Endothelial cell of umbilical vein (primary cell): Measurements from ENCODE around the gene SUGP2.
A peak's percentile ranks its signal among the peaks of the same experiment; 100 is the strongest.

ENCODE experiments used
- GATA2 ChIP-seq: IDR thresholded peaks from 2 replicates; pipeline ENCODE4 v1.7.0; 2011; ENCODE audit warnings: low read depth, mild to moderate bottlenecking, moderate library complexity, mixed read lengths, low read length; ENCODE audit not compliant: insufficient read length, insufficient read depth
- JUN ChIP-seq: IDR thresholded peaks from 2 replicates; pipeline ENCODE4 v1.6.1; 2011; ENCODE audit warnings: borderline replicate concordance, low read depth; ENCODE audit not compliant: insufficient read length, insufficient read depth
- POLR2A ChIP-seq: IDR thresholded peaks from 2 replicates; pipeline ENCODE4 v1.6.1; 2012; ENCODE audit warnings: low read depth, mild to moderate bottlenecking, control low read depth, low read length
- POLR2AphosphoS5 ChIP-seq: IDR thresholded peaks from 2 replicates; pipeline ENCODE4 v1.6.1; 2012; ENCODE audit warnings: low read depth, mild to moderate bottlenecking, control low read depth, low read length, moderate library complexity; ENCODE audit not compliant: insufficient read depth
- TF ChIP-seq, protein P1 (sequence below), 2 donors: IDR thresholded peaks; 1 replicate in 1 of 2; 2 replicates in 1 of 2; pipeline ENCODE4 v1.5.1; 2011; ENCODE audit warnings: low read length in 2 of 2, mild to moderate bottlenecking in 2 of 2, moderate library complexity in 2 of 2, control low read depth in 1 of 2, inconsistent platforms in 1 of 2, low read depth in 1 of 2; ENCODE audit not compliant: insufficient read depth in 1 of 2; ENCODE audit errors: extremely low read depth in 1 of 2
- TF ChIP-seq, protein P2 (sequence below): IDR thresholded peaks from 2 replicates; pipeline ENCODE4 v1.6.1; 2011; ENCODE audit not compliant: insufficient read depth, insufficient read length

DNA sequence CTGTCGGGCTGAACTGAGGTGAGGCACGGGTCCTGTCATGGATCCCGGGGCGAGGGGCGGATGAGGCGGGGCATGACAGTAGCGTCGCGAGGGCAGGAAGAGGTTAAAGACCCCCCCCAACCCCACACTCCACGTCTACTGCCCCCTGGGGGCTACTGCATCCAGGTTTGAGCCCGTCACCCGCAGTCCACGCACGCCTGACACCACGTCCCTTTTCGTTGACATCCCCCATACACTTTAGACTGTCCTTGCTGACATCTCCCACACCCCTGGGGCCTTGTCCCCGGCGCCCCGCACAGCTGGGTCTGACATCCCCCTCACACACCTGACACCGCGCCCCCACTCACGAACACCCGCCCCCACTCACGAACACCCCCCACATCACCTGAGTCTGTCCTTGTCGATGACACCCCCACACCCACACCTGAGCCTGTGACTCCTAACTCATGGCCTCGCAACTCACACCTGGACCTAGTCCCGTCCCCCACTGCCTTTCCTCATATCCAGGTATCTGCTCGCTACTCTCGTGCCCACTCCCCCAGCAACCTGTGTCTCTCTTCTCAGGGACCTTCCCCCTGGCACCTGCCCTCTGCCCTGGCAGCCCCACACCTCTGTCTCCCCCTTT, 30.9 kb upstream of the SUGP2 start:
- TF ChIP-seq, protein P1, sequence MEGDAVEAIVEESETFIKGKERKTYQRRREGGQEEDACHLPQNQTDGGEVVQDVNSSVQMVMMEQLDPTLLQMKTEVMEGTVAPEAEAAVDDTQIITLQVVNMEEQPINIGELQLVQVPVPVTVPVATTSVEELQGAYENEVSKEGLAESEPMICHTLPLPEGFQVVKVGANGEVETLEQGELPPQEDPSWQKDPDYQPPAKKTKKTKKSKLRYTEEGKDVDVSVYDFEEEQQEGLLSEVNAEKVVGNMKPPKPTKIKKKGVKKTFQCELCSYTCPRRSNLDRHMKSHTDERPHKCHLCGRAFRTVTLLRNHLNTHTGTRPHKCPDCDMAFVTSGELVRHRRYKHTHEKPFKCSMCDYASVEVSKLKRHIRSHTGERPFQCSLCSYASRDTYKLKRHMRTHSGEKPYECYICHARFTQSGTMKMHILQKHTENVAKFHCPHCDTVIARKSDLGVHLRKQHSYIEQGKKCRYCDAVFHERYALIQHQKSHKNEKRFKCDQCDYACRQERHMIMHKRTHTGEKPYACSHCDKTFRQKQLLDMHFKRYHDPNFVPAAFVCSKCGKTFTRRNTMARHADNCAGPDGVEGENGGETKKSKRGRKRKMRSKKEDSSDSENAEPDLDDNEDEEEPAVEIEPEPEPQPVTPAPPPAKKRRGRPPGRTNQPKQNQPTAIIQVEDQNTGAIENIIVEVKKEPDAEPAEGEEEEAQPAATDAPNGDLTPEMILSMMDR (IDR thresholded peaks at IDR 0.05; ENCODE audit: extremely low read depth in 1 of 2, insufficient read depth in 1 of 2, low read depth in 1 of 2, low read length in 2 of 2) = peak in 1 of 2 donors; percentile 53
- TF ChIP-seq JUN (no peak), GATA2 (no peak), POLR2AphosphoS5 (no peak), POLR2A (no peak)
- TF ChIP-seq, protein P2, sequence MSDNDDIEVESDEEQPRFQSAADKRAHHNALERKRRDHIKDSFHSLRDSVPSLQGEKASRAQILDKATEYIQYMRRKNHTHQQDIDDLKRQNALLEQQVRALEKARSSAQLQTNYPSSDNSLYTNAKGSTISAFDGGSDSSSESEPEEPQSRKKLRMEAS = no peak
